AG09309 (cell line): ENCODE results near the gene PDK3.

Experiments used
- DNase-seq: peaks from one replicate; pipeline ENCODE4 v3.0.0-alpha.2; 2010; ENCODE audit warnings: low read depth
- H3K4me3 ChIP-seq: 2 replicates; pipeline ENCODE4 v1.5.1; 2011; ENCODE audit warnings: mild to moderate bottlenecking, low read depth, low read length, moderate library complexity; ENCODE audit not compliant: control insufficient read depth
- TF ChIP-seq, protein P1 (sequence below): IDR thresholded peaks from 2 replicates; pipeline ENCODE4 v1.5.1; 2011; ENCODE audit warnings: mild to moderate bottlenecking, low read depth, low read length, inconsistent platforms; ENCODE audit not compliant: insufficient read depth, control insufficient read depth; ENCODE audit errors: missing control alignments

PDK3 gene

DNA sequence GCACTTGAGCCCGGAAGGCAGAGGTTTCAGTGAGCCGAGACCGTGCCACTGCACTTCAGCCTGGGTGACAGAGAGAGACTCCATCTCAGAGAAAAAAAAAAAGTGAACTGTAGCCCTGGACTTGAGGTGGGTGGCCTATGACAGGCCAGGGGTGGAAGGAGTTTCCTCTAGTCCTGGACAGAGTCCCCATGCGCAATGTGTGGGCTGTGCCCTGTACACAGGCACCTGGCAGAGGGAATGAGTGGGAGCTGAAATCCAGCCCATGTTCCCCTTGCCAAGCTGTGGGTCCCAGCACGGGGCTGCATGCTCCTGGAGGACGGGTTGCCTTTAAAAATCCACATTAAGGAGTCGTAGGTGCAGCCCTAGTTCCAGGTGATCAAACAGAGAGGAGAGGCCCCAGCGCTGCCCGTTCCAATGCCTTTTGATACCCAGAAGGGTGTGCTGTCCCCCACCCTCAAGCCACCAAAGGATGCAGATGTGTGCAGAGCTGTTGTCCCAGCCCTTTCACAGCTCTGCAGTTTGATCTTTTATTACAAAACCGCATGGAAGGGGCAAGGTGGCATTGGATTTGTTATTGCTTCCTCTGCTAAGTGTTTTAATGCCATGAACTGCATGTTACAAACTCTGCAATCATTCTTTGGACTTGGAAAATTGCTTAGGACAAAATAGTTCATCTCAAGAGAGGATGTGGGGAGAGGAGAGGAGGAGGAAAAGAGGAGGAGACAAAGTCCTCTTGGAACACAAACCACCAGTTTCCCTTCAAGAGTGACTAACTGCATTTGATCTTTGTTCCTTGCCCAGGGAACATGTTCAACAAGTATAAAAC lies 38.0 kb upstream of the PDK3 start:
- no peak for DNase-seq
- TF ChIP-seq, protein P1, sequence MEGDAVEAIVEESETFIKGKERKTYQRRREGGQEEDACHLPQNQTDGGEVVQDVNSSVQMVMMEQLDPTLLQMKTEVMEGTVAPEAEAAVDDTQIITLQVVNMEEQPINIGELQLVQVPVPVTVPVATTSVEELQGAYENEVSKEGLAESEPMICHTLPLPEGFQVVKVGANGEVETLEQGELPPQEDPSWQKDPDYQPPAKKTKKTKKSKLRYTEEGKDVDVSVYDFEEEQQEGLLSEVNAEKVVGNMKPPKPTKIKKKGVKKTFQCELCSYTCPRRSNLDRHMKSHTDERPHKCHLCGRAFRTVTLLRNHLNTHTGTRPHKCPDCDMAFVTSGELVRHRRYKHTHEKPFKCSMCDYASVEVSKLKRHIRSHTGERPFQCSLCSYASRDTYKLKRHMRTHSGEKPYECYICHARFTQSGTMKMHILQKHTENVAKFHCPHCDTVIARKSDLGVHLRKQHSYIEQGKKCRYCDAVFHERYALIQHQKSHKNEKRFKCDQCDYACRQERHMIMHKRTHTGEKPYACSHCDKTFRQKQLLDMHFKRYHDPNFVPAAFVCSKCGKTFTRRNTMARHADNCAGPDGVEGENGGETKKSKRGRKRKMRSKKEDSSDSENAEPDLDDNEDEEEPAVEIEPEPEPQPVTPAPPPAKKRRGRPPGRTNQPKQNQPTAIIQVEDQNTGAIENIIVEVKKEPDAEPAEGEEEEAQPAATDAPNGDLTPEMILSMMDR = no peak
- H3K4me3 ChIP-seq = no peak overlapping the region

DNA sequence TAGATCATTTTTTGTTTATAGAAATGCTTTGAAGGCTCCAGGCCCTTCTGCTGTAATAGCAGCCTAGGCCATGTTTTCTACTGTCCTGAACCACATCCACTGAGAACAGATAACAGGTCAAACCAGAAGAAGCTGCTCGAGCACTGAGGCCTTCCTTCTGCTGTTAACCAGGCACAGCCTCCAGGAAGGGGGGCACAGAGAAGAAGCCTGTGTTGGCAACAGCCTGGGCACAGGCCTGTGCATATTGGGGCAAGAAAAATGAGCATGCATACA lies 37.4 kb upstream of the PDK3 start:
- no peak for DNase-seq
- TF ChIP-seq, protein P1 = no peak
- no peak overlapping the region for H3K4me3 ChIP-seq

DNA sequence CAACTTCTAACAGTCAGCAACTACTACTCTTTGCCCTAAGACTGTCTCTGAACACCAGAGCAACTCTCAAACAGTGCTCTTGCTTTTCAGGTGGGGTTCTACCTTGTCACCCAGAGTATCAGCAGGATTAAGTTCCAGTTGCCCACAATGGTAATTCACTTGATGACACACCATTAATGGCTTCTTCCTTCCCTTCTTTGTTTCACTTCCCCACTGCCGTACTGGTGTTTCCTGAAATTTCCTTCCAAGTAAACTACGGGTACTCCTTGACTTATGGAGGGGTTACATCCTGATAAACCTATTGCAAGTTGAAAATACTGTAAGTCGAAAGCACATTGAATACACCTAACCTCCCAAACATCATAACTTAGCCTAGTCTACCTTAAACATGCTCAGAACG lies 36.6 kb upstream of the PDK3 start:
- TF ChIP-seq, protein P1 = no peak
- no peak for DNase-seq
- no peak overlapping the region for H3K4me3 ChIP-seq

DNA sequence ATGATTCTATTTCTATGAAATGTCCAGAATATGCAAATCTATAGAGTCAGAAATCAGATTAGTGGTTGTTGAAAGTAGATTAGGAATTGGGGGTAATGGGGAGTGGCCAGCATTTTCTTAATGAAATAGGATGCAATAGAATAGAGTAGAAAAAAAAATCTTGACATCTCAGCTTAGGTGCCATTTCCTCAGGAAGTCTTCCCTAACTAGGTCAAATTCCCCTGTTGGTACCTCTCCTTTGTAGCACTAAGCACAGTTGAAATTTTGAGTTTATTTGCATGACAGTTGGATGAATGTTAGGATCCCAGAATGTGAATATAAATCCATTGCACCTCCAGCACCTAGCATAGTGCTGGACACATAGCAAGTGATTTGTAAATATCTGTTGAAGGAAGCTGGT lies 30.0 kb upstream of the PDK3 start:
- no peak overlapping the region for H3K4me3 ChIP-seq
- TF ChIP-seq, protein P1 = no peak
- no peak for DNase-seq

DNA sequence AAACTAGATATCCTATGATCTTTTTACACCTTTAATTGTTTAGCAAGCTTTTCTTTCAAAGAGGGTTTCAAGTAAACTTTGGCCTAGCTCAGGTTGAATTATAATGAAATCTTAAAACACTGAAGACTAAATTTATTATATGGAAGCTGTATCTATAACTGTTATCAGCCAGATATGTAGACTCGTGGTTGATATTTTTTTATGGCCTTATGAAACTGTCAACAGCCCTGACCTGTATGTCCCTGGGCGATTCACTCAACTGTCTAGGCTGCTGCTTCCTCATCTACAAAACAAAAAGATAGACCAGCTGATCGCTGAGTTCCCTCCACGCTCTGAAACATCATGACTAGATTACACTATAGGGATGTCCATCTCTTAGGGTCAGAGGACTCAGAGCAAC lies 21.2 kb upstream of the PDK3 start:
- DNase-seq = no peak
- H3K4me3 ChIP-seq = no peak overlapping the region
- TF ChIP-seq, protein P1 = no peak

DNA sequence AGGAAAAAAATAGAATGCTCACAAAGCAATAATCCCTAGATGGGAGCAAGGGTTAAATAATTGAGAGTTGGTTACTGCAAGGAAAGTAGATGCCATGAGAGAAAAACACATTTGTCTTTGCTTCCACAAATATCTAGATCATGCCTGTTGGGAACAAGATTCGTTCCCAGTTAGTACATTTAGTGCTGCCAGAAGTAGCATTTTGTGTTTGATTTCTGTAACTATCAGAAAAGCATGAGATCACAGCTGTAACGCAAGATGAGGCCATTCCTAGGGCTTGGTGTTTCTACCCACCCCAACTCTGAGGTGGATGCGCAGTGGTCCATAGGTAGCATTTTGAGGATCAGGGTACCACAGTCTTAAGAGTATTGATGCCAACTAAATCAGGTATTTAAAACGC lies 20.4 kb upstream of the PDK3 start:
- H3K4me3 ChIP-seq = no peak overlapping the region
- DNase-seq = no peak
- TF ChIP-seq, protein P1 = no peak
